HG03097 (cell line): ENCODE measurements around the gene SYT5.

ENCODE experiments used
- ATAC-seq: cut with Tn5 transposase; IDR thresholded peaks from one replicate; pipeline ENCODE4 v1.9.1; 2021; ENCODE audit not compliant: unreplicated experiment, low FRiP score

SYT5 gene

DNA sequence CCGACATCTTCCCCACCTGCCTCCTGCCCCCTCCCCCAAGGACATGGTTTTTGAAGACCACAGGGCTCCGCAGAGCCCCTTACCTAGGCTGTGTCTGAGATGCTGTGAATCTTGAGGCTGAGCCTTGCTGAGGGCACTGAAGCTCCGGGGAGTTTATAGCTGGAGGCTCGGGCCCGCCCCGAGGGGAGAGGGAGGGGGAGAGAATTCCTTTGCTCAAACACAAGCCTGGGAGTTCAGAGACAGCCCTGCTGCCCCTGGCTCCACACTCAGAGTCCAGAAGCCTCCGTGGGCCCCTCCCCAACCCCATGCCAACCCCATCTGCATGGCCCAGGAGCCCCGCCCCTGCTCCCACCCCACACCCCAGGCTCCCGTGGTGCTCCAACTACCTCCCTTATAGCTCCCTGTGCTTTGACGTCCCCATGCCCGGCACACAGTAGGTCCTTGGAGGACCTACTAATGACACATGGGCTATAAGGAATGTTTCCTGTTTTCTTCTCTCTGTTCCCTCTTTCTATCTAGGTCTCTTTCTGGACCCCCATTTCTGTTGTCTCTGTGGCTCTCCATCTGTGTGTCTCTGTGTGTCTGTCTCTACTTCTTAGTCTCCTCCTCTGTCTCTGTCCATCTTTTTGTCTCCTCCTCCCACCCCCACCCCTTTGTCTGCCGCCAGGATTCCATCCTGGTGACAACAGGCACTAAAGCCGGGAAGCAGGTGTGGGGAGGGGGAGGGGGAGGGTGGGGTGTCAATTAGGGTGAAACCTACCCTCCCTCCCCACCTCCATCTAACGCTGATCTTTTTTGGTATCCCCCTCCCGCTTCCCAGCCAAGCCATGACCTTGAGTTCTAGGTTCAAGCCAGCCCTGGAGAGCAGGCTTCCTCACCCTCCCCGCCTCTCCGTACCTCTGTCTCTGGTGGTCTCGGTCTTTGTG, 30.7 kb downstream of the SYT5 start, which contains the start of gene TNNT1:
TSS of gene TNNT1 (minus strand) at position 129 of the 926 bp plus-strand sequence. CDS start 2,049 bp downstream, outside the sequence.
- ATAC-seq = no peak

DNA sequence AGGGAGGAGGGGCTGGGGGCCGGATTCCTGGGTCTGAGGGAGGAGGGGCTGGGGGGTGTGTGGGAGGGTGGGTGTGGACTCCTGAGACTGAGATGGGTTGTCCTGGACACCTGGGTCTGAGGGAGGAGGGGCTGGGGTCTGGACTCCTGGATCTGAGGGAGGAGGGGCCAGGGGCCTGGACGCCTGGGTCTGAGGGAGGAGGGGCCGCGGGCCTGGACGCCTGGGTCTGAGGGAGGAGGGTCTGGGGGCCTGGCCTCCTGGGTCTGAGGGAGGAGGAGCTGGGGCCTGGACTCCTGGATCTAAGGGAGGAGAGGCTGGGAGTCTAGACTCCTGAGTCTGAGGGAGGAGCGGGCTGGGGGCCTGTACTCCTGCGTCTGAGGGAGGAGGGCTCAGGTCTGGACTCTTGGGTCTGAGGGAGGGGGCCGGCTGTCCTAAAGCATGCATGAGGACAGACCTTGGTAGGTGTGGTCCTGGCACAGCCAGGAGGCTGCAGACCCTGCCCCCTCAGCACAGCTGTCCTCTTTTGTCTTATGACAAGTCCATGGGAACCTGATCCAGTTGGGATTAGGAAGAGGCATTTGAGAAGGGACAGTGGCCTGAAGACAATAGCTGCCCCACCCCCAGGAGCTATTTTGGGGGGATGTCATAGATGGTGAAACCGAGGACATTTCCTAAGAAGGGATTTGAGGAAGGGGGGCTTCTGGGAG, 32.4 kb downstream of the SYT5 start:
- no peak for ATAC-seq

DNA sequence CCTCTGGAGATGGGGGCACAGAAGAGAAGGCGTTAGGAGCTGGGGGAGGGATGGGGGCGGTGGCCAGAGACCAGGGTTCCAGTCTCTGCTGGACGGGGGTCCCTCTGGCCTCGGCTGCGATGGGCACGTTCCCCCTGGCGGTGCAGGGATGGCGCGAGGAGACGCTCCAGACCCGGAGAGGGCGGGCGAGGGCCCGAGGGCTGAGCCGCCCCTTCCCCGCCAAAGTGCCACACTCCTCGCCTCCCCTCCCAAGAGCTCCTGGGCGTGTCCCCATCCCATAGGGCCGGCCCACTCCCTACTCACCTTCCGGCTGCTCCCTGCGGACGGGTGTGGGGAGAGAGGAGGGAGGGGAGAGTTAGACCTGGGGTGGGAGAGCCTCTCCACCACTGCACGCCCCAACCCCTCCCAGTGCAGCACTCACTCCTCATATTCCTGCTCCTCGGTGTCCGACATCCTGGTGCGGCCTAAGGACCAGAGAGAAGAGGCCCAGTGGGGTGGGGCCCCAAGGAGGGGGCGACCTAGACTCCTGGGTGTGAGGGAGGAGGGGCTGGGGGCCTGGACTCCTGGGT, 33.3 kb downstream of the SYT5 start:
- ATAC-seq = no peak

DNA sequence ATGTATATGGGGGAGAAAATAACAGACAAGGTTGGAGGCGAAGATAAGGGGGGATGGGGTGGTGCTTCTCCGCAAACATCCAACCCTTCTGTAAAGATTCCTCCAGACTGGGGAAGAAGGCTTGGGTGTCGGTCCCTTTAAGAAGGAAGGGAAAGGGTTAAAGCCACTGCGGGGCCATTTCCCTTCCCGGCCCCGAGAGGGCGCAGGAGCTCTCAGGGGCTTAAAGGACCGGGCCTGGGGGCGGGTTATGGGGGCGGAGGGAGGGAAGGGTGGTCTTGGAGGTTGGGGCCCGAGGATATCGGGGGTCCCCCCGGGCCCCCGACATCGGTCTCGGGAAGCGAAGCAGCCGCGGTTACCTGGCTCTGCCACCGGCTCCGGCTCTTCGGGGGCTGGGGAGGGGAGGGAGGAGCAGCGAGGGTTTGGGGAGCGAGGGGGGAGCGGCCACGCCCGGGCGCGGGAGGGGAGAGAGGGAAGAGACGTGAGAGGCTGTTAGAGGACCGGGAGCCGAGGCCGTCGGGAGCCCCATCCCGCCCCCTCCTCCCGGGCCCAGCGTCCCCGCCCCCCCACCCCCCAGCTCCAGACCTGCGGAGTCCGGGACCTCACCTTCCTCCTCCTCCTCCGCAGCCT, 33.9 kb downstream of the SYT5 start:
- ATAC-seq = no peak

DNA sequence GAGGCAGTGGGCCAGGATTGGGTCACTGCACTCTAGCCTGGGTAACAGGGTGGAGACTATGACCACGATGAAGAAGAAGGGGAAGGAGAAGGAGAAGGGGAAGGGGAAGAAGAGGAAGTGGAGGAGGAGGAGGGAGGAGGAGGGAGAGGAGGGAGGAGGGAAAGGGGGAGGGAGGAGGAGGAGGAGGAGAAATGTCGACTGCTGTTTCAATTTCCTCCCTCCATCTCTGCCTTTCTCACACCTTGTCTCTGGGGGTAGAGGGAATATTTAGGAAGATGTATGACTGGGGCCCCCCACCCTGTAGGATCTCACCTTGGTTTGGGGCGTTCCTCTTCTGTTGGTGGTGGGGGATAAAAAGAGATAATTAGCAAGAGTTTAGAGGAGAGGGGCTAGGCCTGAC, 34.9 kb downstream of the SYT5 start:
- ATAC-seq = no peak

DNA sequence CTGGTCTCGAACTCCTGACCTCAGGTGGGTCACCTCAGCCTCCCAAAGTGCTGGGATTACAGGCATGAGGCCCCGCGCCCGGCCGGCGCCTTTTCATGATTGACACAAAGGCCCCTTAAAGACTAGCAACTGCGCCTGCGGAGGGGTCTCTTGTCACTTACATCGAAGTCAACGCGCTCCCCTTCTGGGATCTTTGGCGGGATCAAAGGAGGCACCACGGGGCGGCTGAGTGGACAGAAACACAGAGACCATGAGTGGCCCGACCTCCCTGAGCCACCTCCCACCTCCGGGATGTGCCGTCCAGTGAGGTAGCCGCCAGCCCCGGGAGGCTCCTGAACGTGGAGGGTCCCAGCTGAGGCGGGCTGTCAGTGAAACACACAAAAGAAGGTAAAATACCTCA, 38.4 kb downstream of the SYT5 start:
- ATAC-seq = no peak

DNA sequence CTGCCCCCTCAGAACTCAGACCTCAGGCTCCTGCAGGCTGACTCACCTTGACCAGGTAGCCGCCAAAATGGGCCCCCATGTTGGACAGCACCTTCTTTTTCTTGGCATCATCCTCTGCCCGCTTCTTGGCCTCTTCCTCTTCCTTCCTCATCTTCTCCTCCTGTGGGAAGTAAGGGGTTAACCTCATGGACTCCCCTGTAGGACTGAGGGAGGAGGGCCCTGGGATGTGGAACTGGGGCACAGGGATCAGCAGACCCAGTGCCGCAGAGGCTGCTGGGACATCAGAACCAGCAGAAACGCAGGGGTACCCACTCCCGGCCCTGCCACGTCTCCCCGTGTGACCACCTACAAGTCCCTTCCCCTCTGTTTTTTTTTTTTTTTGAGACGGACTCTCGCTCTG, 42.2 kb downstream of the SYT5 start:
- ATAC-seq = no peak

DNA sequence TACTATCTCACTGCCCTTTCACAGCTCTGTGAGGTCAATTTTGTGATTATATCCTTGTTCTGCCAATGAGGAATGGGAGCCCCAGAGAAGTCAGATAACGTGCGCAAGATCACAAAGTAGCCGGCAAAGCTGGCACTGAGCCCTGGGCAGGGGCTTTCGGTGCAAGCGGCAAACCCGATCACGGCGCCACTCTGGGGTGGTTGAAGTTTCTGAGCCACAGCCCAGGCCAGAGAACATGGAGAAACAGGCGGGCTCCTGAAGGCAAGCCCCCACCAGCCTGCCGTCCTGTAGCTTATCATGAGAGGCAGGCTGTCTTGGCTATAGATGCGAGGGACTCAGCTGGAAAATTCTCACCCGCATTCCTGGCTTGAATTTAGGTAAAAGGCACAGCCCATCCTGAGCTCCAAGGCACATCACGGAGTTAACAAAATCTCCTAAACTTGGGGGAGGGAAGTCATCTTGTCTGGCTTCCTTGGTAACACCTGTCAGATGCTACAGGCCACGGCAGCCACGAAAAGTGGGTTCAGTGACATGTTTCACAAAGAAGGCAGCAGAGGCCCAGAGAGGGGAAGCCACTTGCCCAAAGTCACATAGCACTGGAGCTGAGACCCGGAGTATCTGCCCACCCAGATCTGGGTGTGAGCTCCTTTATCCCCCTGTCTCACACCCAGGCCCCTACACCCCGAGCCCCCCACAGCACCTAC, 43.5 kb downstream of the SYT5 start:
- ATAC-seq = no peak

DNA sequence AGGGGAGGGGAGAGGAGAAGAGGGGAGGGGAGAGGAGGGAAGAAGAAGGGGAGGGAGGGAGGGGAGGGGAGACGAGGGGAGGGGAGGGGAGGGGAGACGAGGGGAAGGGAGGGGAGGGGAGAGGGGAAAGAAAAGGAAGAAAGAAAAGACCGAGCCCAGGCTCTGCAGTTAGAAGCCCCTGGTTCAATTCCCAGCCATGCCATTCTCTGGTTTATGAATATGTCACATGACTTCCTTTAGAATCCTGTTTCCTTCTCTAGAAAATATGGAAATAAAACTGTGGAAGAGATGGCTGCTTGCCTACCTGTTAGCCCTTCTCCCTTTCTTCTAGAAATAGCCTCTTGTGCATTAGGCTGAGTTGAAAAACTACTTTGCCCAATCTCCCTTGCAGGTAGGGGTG, 45.4 kb downstream of the SYT5 start:
- no peak for ATAC-seq

DNA sequence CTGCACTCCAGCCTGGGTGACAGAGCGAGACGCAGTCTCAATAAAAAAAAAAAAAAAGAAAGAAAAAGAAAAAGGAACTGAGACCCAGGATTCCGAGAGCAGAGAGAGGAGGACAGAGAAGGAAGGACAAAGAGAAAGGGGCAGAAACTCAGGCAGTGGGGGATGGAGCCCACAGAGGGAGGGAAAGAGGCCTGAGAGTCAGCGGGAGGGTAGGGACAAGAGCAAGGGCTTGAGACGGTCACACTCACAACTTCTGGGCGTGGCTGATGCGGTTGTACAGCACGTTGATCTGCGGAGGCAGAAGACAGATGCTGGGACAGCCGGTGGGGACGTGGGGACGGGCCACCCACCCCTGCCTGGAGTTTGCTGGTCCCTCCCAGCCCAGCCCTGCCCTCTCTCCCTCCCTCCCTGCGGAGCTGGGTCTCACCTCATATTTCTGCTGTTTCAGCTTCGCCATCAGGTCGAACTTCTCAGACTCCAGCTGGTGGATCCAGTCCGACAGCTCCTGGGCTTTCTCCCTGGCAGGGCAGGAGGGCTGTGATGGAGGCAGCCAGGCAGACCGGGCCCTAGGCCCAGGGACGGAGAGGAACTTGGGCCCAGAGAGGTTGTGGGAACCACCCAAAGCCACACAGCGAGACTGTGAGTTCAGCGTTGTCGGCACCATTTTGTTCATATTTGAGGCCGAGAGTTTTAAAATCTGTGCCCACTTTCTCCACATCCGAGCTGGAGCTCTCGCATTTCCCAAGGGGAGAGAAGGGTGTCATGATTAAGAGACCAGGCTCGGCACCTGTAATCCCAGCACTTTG, 46.2 kb downstream of the SYT5 start:
- no peak for ATAC-seq

DNA sequence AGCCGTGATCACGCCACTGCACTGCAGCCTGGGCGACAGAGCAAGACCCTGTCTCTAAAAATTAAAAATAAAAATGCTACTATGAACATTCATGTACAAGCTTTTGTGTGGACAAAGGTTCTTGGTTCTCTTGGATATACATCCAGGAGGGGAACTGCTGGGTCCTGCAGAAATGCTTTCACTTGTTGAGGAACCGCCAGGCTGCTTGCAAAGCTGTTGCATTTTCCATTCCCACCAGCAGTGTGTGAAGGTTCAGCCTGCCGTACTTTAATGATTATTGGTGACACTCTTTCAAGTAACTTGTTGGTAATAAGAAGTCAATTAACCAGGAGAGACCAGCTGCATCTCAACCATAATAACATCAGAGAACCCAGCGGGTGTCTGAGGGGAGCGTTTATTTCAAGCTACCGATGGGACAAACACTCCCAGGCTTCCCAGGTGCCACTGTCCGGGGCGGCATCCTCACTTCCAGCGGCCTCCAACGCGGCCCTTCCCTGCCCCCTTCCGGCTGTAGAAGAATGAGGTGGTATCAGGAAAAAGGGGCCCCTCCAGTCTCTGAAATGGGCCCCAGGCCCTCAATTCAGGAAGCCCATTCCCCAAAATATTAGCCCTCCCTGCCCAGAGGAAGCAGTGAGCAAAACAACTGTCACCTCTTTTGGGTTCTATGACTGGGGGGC, 47.5 kb downstream of the SYT5 start:
- no peak for ATAC-seq

DNA sequence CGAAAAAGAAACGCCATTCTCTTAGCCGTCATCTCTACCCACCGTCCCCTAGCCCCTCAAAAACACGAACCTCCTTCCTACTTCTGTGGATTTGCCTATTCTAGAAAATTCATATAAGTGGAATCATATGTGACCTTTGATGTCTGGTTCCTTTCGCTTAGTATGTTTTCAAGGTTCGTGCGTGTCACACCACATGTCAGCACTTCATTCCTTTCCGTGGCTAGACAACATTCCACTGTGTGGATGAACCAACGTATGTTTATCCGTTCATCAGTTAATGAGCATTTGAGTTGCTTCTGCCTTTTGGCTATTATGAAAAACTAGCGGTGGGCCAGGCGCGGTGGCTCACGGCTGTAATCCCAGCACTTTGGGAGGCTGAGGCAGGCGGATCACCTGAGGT, 48.7 kb downstream of the SYT5 start:
- no peak for ATAC-seq
